ENCODE measurements around the gene MRPS18A. TPM values are rescaled to one million over a fixed set of nuclear protein-coding genes. Genes with fewer than 3 reads are reported as not detected.

The MRPS18A gene
- total and polyA plus RNA-seq, 2 of the 13 experiments (the other 11 are each of a cell fraction or from before 2014, with no cell fraction given) = 87.8 to 89.1 TPM

- TF ChIP-seq RERE (CRISPR knock-in tag; IDR thresholded peaks at IDR 0.05; ENCODE audit: low read depth) (no peak), ZFAT (CRISPR knock-in tag; conservative IDR thresholded peaks at IDR 0.05) (no peak), EHMT2 (IDR thresholded peaks at IDR 0.05; ENCODE audit: borderline replicate concordance, low read depth, low read length) (peak; percentile 66; the same call in 1 of the 2 replicates), RNF2 (conservative IDR thresholded peaks at IDR 0.05; ENCODE audit: low read depth) (no peak), PCBP1 (IDR thresholded peaks at IDR 0.05; ENCODE audit: borderline replicate concordance, low read depth, low read length) (no peak), ETV5 (CRISPR knock-in tag; IDR thresholded peaks at IDR 0.05; ENCODE audit: borderline replicate concordance) (peak; percentile 85), ZNF616 (CRISPR knock-in tag; IDR thresholded peaks at IDR 0.05; ENCODE audit: low read depth) (no peak), ZNF75D (CRISPR knock-in tag; IDR thresholded peaks at IDR 0.05; ENCODE audit: borderline replicate concordance) (0 out of 2 replicates have a peak, but pooled peaks have one; percentile 25), JUND (CRISPR knock-in tag; IDR thresholded peaks at IDR 0.05) (no peak), GATAD1 (CRISPR knock-in tag; IDR thresholded peaks at IDR 0.05) (peak; percentile 97), ZSCAN20 (CRISPR knock-in tag; IDR thresholded peaks at IDR 0.05; ENCODE audit: borderline replicate concordance) (no peak), HNF4G (IDR thresholded peaks at IDR 0.05; ENCODE audit: borderline replicate concordance, low read depth, low read length) (no peak), HNF4G (CRISPR knock-in tag; IDR thresholded peaks at IDR 0.05; ENCODE audit: borderline replicate concordance, low read depth) (no peak), ZBTB14 (CRISPR knock-in tag; IDR thresholded peaks at IDR 0.05) (no peak), NFE2L1 (CRISPR knock-in tag; IDR thresholded peaks at IDR 0.05; ENCODE audit: borderline replicate concordance) (no peak), ZNF512B (CRISPR knock-in tag; IDR thresholded peaks at IDR 0.05; ENCODE audit: borderline replicate concordance) (no peak; the same call in 1 of the 2 replicates), ZNF747 (CRISPR knock-in tag; IDR thresholded peaks at IDR 0.05; ENCODE audit: borderline replicate concordance) (no peak), HNRNPH1 (optimal IDR thresholded peaks at IDR 0.05; ENCODE audit: low read depth, low read length) (no peak)
Measured at GRCh38 chr6:43687437-43688347, at the start of gene MRPS18A (continued).

All from HepG2 (cell line).